Activated T-helper 2 cell treated with anti-CD3 and anti-CD28 coated beads, Interferon-gamma antibody, Interleukin-2, Interleukin-4, amounts not matched to agents 10 μg/mL and 5 μg/mL and 100 μg/mL, durations not matched to agents 14 hours and 24 hours and 36 hours (primary cell): ENCODE results near the gene TXNDC15. TPM values are rescaled to one million over a fixed set of nuclear protein-coding genes. Genes with fewer than 3 reads are reported as not detected.
A peak's percentile ranks its signal among the peaks of the same experiment; 100 is the strongest.
"Not testable (repeated sequence)": the region's sequence is repeated elsewhere in the genome, so short reads cannot be mapped to it uniquely, and the experiment has no call there.

Source experiments
- DNase-seq: peaks from one replicate; pipeline ENCODE4 v3.0.0; 2021; ENCODE audit warnings: low spot score
- H3K27ac Mint-ChIP-seq: one replicate; pipeline ENCODE4 v1.8.0; 2021; ENCODE audit warnings: mixed read lengths
- H3K27me3 Mint-ChIP-seq: one replicate; pipeline ENCODE4 v1.8.0; 2021; ENCODE audit warnings: low read depth, mixed read lengths
- H3K36me3 Mint-ChIP-seq: one replicate; pipeline ENCODE4 v1.8.0; 2021; ENCODE audit warnings: low read depth, mixed read lengths
- H3K4me1 Mint-ChIP-seq: one replicate; pipeline ENCODE4 v1.8.0; 2021; ENCODE audit warnings: low read depth, mixed read lengths
- H3K4me3 Mint-ChIP-seq: one replicate; pipeline ENCODE4 v1.8.0; 2021; ENCODE audit warnings: low read depth, mild to moderate bottlenecking, moderate library complexity, mixed read lengths
- H3K9me3 Mint-ChIP-seq: one replicate; pipeline ENCODE4 v1.8.0; 2021; ENCODE audit warnings: mixed read lengths
- intact Hi-C: fragments of 100-400 bp; cut with micrococcal nuclease; formaldehyde crosslinking; loops from one replicate; pipeline ENCODE4 v1.15.1; 2023
- total RNA-seq: library from RNA; stranded (reverse); gene quantifications from 2 replicates; pipeline ENCODE4 v1.2.3, GENCODE V29; 2022

The TXNDC15 gene, protein sequence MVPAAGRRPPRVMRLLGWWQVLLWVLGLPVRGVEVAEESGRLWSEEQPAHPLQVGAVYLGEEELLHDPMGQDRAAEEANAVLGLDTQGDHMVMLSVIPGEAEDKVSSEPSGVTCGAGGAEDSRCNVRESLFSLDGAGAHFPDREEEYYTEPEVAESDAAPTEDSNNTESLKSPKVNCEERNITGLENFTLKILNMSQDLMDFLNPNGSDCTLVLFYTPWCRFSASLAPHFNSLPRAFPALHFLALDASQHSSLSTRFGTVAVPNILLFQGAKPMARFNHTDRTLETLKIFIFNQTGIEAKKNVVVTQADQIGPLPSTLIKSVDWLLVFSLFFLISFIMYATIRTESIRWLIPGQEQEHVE
- total RNA-seq, result 53.9 and 56.9 TPM in 2 replicates

DNA sequence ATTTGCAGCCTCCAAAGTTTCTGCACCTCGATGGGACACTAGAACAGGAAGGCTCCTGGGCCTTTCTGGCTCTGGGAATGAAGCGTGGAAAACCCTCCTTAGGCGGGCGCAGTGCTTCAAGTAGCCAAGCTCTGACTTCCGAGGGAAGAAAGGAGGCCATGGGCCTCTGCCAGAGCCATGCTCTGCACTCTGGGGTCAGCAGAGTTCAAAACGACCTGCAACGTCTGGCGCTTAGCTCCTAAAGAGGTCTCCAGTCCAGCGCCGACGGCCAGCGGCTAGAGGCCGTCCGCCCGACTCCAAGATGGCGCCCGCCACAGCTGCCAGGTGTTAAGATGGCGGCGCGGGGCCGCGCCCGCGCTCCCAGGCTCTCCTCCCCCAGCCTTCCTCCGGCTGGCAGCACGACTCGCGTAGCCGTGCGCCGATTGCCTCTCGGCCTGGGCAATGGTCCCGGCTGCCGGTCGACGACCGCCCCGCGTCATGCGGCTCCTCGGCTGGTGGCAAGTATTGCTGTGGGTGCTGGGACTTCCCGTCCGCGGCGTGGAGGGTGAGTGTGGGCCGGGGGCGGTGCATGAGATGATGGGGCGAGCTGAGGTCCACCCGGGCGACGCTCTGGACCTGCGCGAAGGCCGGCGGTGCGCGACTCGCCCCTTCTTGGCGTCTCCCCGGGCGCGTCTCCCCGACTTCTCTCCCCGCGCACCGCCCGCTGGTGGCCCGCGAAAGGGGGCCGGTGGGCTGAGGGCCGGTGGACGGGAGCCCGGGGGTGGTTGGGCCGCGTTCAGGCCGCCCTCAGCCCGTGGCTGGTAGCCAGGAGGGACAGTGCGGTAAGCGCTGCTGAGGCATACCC lies at the start of gene TXNDC15:
TXNDC15 (plus strand) TSS at position 385 of the 844 bp plus-strand sequence; CDS start at position 442, 57 bp downstream.
- H3K9me3 Mint-ChIP-seq, result no peaks in the 10 kb centered on the region
- peak within 1 kb of the TSS; percentile 96 for H3K27ac Mint-ChIP-seq
- H3K27me3 Mint-ChIP-seq, result no peaks in the 10 kb centered on the region
- peak within 1 kb of the TSS; percentile 95 for H3K4me3 Mint-ChIP-seq
- peaks cover 28% of the 10 kb centered on the region for H3K4me1 Mint-ChIP-seq
- intact Hi-C loops, result loop anchor here (1.0 to 2.0 kb wide), 3 partner anchors 28 to 115 kb away; partner anchors contain the start of gene DDX46
- peak; percentile 80 for DNase-seq
- H3K36me3 Mint-ChIP-seq, result peaks cover 24% of the 10 kb centered on the region

- intact Hi-C loops, result no loop called here
- H3K27ac Mint-ChIP-seq, result no peak overlapping the region
- DNase-seq, result no peak
- H3K9me3 Mint-ChIP-seq, result no peaks in the 10 kb centered on the region
- H3K4me3 Mint-ChIP-seq, result no peak overlapping the region
- peaks cover 4% of the 10 kb centered on the region for H3K4me1 Mint-ChIP-seq
- no peaks in the 10 kb centered on the region for H3K27me3 Mint-ChIP-seq
- peaks cover 64% of the 10 kb centered on the region for H3K36me3 Mint-ChIP-seq
Measured at GRCh38 chr5:134824681-134825080, 49.5 kb upstream of the TXNDC15 start.

GRCh38 chr5:134825212-134825611 lies 49.0 kb upstream of the TXNDC15 start:
- Mint-ChIP-seq H3K4me1 (peaks cover 4% of the 10 kb centered on the region), H3K27ac (peak overlapping the region; percentile 21), H3K9me3 (no peaks in the 10 kb centered on the region), H3K36me3 (peaks cover 60% of the 10 kb centered on the region), H3K27me3 (no peaks in the 10 kb centered on the region), H3K4me3 (no peak overlapping the region)
- DNase-seq, result no peak
- intact Hi-C loops, result no loop called here

GRCh38 chr5:134833340-134834032 lies 40.7 kb upstream of the TXNDC15 start:
- no peak for DNase-seq
- H3K27ac Mint-ChIP-seq, result no peak overlapping the region
- H3K4me1 Mint-ChIP-seq, result no peaks in the 10 kb centered on the region
- no peak overlapping the region for H3K4me3 Mint-ChIP-seq
- peaks cover 43% of the 10 kb centered on the region for H3K36me3 Mint-ChIP-seq
- no peaks in the 10 kb centered on the region for H3K27me3 Mint-ChIP-seq
- intact Hi-C loops, result no loop called here
- H3K9me3 Mint-ChIP-seq, result no peaks in the 10 kb centered on the region

DNA sequence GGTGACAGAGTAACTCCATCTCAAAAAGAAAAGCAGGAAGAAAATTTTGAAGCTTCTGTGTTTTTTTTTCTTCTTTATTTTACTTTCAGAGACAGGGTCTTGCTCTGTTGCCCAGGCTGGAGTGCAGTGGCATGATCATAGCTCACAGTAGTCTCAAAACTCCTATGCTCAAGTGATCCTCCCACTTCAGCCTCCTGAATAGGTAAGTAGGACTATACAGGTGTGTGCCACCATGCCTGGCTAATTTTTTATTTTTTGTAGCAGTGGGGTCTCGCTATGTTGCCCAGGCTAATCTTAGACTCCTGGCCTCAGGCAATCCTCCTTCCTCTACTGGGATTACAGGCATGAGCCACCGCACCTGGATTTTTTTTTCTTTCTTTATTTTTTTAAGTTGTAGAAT lies 38.5 kb upstream of the TXNDC15 start:
- no peaks in the 10 kb centered on the region for H3K9me3 Mint-ChIP-seq
- no peak for DNase-seq
- H3K4me1 Mint-ChIP-seq, result no peaks in the 10 kb centered on the region
- H3K27me3 Mint-ChIP-seq, result no peaks in the 10 kb centered on the region
- peaks cover 40% of the 10 kb centered on the region for H3K36me3 Mint-ChIP-seq
- H3K27ac Mint-ChIP-seq, result no peak overlapping the region
- intact Hi-C loops, result no loop called here
- no peak overlapping the region for H3K4me3 Mint-ChIP-seq

DNA sequence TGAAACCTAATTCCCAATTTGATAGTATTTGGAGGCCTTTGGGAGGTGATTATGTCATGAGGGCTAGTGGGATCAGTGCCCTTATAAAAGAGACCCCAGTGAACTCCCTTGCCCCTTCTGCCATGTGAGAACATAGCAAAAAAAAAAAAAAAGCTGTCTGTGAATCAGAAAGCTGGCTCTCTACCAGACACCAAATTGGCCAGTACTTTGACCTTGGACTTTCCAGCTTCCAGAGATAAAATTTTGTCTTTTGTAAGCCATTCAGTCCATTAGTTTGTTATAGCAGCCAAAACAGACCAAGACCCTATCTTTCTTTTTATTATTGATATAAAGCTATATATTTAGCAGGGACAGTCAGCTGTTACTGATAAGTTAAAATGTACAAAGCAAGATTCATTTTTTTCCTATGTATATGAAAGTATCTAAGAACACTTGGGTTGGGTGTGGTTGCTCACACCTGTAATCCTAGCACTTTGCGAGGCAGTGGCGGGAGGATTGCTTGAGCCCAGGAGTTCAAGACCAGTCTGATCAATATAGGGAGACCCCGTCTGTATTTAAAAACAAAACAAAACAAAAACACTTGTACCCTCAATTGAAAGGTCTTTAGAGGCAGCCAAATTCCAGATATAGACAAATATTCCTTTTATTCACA lies 36.5 kb upstream of the TXNDC15 start:
- no peak for DNase-seq
- intact Hi-C loops, result no loop called here
- peaks cover 39% of the 10 kb centered on the region for H3K36me3 Mint-ChIP-seq
- H3K27me3 Mint-ChIP-seq, result no peaks in the 10 kb centered on the region
- no peak overlapping the region for H3K4me3 Mint-ChIP-seq
- H3K4me1 Mint-ChIP-seq, result no peaks in the 10 kb centered on the region
- H3K27ac Mint-ChIP-seq, result no peak overlapping the region
- H3K9me3 Mint-ChIP-seq, result no peaks in the 10 kb centered on the region

GRCh38 chr5:134838361-134838760 lies 35.8 kb upstream of the TXNDC15 start:
- intact Hi-C loops, H3K4me3 Mint-ChIP-seq, H3K27ac Mint-ChIP-seq, H3K4me1 Mint-ChIP-seq, H3K27me3 Mint-ChIP-seq, H3K9me3 Mint-ChIP-seq, DNase-seq: not testable (repeated sequence)
- peaks cover 39% of the 10 kb centered on the region for H3K36me3 Mint-ChIP-seq

DNA sequence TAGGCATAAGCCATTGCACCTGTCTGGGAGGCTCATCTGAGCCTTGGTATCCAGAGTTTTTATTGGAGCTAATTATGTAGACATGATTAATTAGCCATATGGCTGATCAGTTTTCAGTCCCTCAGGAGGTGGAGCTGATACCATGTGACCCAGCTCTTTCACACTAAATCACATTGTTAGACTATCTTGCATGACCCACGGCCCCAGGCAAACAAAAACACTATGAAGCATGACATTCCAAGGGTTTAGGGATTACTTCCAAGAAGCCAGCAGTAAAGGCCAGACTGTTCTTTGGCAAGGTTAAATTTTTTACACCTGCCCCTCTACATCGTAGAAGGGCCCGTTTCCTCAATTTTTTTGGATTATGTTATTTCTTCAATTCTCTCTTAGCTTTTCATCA lies 33.4 kb upstream of the TXNDC15 start:
- no peaks in the 10 kb centered on the region for H3K27me3 Mint-ChIP-seq
- no peak for DNase-seq
- no peaks in the 10 kb centered on the region for H3K9me3 Mint-ChIP-seq
- no peak overlapping the region for H3K27ac Mint-ChIP-seq
- H3K4me3 Mint-ChIP-seq, result no peak overlapping the region
- peaks cover 28% of the 10 kb centered on the region for H3K36me3 Mint-ChIP-seq
- peaks cover 8% of the 10 kb centered on the region for H3K4me1 Mint-ChIP-seq
- intact Hi-C loops, result no loop called here

- Mint-ChIP-seq H3K36me3 (peaks cover 35% of the 10 kb centered on the region), H3K9me3 (no peaks in the 10 kb centered on the region), H3K27ac (peak overlapping the region; percentile 42), H3K4me1 (peaks cover 16% of the 10 kb centered on the region), H3K4me3 (no peak overlapping the region), H3K27me3 (no peaks in the 10 kb centered on the region)
- DNase-seq, result no peak
- intact Hi-C loops, result no loop called here
Measured at GRCh38 chr5:134844252-134844651, 29.9 kb upstream of the TXNDC15 start.

DNA sequence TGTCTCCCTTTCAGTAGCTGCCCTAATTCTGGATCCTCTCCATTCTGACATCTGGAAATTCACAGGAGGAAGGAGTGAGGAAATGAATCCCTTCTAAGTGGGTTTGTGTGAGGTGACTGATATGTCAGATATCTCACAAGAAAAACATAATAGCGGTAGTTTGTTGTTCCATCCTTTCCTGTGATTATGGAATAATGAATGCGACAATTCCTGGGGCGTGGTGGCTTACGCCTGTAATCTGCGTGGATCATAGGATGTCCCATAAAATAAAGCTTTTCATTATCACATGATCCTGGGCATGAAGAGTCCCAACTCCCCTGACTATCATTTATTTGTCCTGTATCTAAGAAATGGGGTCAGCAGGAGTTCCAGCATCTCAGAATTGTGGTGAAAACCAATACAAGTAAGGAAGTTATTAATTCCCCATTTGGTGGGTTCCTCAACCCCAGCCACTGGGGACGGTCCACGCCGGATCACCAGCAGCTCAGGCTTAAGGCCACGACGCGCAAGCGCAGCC lies 28.8 kb upstream of the TXNDC15 start:
- Mint-ChIP-seq H3K27ac (peak overlapping the region; percentile 97), H3K4me1 (peaks cover 18% of the 10 kb centered on the region), H3K4me3 (peak overlapping the region; percentile 94), H3K27me3 (no peaks in the 10 kb centered on the region), H3K9me3 (no peaks in the 10 kb centered on the region), H3K36me3 (peaks cover 35% of the 10 kb centered on the region)
- intact Hi-C loops, result loop anchor here (1.0 kb wide), 1 partner anchor 107 kb away; the partner anchor contains the start of gene CAMLG
- no peak for DNase-seq

DNA sequence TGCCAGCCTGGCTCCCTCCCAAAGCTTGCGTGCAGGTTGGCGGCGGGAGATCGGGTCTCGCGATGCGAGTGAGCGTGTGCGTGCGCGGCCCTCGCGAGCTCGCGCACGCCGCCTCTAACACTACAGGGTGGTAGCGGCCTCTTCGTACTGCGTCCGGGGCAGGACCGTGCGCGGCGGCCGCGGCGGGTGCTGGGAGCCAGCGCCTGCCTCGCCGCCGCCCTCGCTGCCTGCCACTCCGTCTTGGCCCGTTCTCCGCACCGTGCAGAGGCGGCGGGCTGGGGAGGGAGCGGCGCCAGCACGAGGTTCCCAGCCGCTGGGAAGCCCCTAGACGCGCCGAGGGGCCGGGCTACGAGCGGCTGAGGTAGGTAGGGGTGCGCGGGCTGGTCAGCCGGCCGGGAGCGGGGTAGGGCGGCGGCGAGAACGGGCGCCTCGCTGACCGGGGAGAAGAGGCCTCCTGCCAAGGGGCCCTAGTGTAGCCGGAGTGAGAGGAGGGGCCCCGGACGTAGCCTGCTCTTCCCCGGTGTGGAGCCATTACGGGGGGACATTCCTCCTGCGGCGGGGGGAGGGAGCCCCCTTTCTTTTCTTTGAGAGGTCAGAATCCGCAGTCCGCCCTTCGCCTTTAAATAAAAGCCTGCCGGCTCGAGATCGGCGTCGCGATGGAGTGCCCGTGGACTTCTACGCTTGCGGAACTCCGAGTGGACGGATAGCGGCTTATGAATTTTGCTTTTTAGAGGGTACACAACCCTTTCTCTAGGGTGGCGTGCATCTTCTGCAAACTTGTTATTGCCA lies 28.1 kb upstream of the TXNDC15 start, which contains the start of gene C5orf24:
C5orf24 (plus strand) TSS at position 117 of the 789 bp plus-strand sequence. CDS start 8,933 bp downstream, outside the sequence.
- Mint-ChIP-seq H3K4me3 (peak within 1 kb of the TSS; percentile 94), H3K36me3 (peaks cover 36% of the 10 kb centered on the region), H3K9me3 (no peaks in the 10 kb centered on the region), H3K27ac (peak within 1 kb of the TSS; percentile 97), H3K27me3 (no peaks in the 10 kb centered on the region), H3K4me1 (peaks cover 22% of the 10 kb centered on the region)
- DNase-seq, result peak; percentile 91
- intact Hi-C loops, result loop anchor here (1.0 kb wide), 3 partner anchors 28 to 108 kb away; partner anchors contain the start of genes CAMLG, PCBD2 and TXNDC15
